GM21825 (cell line): ENCODE data around the gene SPAG16.

Source experiments
- ATAC-seq: cut with Tn5 transposase; IDR thresholded peaks from one replicate; pipeline ENCODE4 v1.9.1; 2021; ENCODE audit warnings: mild to moderate bottlenecking, moderate library complexity; ENCODE audit not compliant: unreplicated experiment

Gene SPAG16

GRCh38 chr2:214135966-214136365 is 851.7 kb downstream of the SPAG16 start:
- ATAC-seq = no peak

- ATAC-seq = no peak
Measured at GRCh38 chr2:214138779-214139178, 854.5 kb downstream of the SPAG16 start.

GRCh38 chr2:214139630-214140284 is 855.5 kb downstream of the SPAG16 start:
- no peak for ATAC-seq

- ATAC-seq = no peak
Measured at GRCh38 chr2:214156971-214157370, 872.7 kb downstream of the SPAG16 start.

- no peak for ATAC-seq
Measured at GRCh38 chr2:214158851-214159250, 874.6 kb downstream of the SPAG16 start.

GRCh38 chr2:214169281-214169680 is 885.0 kb downstream of the SPAG16 start:
- ATAC-seq = no peak

DNA sequence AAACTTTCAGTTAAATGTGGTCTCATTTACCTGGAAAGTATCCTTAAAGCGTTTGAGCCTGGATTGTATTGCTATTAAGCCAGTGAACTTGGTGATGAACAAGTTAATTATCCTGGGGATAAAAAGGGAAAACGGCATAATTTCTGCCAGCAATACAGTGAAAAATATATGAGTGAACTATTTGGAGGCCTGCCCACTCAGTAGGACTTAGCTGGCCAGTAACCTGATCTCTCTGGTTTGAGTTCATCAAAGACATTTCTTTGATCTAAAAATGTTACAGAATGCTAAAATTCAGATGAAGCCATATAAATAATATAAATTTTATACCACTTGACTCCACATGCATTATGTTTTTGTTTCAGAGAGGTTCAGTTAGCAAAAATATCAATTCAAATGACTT is 885.5 kb downstream of the SPAG16 start:
- no peak for ATAC-seq

GRCh38 chr2:214174563-214174962 is 890.3 kb downstream of the SPAG16 start:
- no peak for ATAC-seq

DNA sequence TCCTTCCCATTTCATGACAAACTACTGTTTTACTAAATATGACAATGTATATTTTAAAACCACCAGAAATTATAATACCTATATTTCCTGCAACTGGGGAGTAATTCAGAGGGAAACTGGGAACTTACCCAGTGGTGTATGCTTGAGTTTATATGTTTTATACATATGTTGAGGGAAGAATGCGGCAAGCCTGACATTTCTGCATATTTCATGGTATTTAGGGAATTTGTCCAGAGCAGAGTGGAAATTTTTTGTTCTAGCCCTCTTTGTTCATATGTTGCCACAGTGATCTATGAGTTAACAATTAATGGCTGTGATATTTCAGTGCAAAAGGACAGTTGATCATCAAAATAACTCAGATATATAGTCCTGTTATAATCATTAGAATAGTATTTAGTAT is 895.8 kb downstream of the SPAG16 start:
- no peak for ATAC-seq

GRCh38 chr2:214180686-214181085 is 896.4 kb downstream of the SPAG16 start:
- no peak for ATAC-seq

- no peak for ATAC-seq
Measured at GRCh38 chr2:214184461-214184860, 900.2 kb downstream of the SPAG16 start.

DNA sequence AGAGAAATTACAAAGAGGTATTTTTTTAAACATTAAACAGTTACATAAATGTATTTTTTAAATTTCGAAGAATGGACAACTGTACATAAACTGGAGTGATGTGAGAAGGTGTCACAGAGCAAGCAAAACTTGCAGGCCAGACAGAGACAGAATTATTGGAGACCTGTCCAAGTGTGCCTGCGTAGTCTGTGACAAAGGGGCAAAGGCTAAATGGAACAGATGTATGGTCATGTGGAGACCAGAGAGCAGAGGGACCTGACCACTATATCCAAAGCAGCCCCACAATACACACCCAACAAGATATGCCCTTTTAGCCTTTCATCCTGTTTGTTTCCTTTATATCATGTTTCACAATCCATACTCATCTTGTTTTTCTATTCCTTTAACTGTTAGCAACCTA is 901.3 kb downstream of the SPAG16 start:
- no peak for ATAC-seq

DNA sequence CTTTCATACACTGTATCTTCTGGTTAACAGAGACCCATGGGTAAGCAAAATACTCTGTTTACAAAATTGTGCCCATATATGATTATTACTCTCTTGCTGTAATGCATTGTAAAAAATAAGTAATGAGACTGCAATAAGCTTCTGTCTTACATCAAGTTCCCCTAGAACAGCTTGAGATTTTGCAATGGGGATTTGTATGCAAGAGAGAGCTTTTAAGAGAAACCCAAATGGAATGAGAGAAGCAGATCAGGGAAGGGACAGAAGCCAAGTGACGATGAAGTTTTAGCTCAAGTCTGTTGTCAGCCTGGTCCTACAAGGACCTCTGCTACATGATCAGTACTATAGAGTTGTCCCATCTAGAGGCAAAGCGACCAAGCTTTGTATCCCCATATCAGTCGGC is 908.4 kb downstream of the SPAG16 start:
- ATAC-seq = no peak

GRCh38 chr2:214193943-214194342 is 909.7 kb downstream of the SPAG16 start:
- ATAC-seq = no peak

- no peak for ATAC-seq
Measured at GRCh38 chr2:214196260-214196659, 912.0 kb downstream of the SPAG16 start.

GRCh38 chr2:214201892-214202291 is 917.6 kb downstream of the SPAG16 start:
- ATAC-seq = no peak

GRCh38 chr2:214203214-214203613 is 919.0 kb downstream of the SPAG16 start:
- ATAC-seq = no peak

GRCh38 chr2:214203744-214204289 is 919.6 kb downstream of the SPAG16 start:
- ATAC-seq = no peak

DNA sequence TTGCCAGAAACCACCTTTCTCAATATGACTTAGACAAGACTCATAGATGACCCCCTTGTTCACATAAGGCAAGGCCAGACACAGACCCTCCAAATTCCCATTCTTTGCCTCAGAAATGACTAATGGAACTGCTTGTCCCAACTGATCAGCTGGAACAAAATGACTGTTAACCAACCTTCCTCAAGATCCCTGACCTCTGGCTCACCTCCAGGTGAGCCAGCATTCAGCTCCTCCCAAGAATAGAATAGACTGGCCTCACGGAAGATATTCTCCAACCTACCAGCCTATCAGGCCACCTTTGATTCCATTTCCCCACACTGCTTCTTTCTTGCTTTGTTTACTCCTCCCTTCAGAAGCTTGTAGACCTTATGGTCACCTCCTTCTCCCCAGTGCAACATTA is 930.8 kb downstream of the SPAG16 start:
- ATAC-seq = no peak

DNA sequence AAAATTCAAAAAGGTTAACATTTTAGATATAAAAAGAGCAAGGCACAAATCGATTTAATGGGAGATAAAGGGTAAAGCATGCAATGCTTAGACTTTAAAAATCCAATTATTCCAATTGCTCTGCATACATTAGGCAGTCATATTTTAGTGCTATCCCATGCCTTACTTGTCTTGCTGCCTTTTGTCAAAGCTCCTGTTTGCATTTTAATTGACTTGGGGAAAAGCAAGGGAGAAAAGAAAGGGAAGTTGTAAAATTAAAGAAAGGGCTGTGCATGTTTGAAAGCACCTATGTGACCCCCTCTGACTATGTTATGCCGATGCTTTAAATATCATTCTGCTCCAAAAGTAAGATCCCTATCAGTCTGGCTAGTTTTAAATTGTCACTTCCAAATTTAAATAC is 932.9 kb downstream of the SPAG16 start:
- ATAC-seq = no peak

GRCh38 chr2:214217599-214217998 is 933.3 kb downstream of the SPAG16 start:
- no peak for ATAC-seq

GRCh38 chr2:214220251-214220650 is 936.0 kb downstream of the SPAG16 start:
- no peak for ATAC-seq

- no peak for ATAC-seq
Measured at GRCh38 chr2:214226061-214226460, 941.8 kb downstream of the SPAG16 start.
